ENCODE data around the gene FBXL17. TPM values are rescaled to one million over a fixed set of nuclear protein-coding genes. Genes with fewer than 3 reads are reported as not detected.

The FBXL17 gene
- total RNA-seq, 1 donor from 2014 or later, result 8.2 TPM

DNA sequence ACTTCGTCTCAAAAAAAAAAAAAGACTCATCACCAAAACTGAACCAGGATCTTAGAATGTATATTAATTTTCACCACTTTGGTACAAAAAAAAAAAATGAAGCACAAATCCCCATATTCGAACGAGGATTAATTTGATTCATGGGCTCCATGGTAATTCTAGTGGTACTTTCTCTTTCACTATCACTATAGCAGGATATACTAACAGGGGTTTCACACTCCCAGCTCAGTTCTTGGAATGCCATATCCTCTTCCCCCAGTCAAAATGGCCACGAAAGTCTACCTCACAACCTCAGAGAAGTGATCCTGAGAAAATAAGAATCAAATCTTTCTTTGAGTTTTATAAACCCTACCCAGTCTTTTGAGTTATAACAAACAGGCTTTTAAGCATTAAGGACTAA lies 235.7 kb downstream of the FBXL17 start:
- Mint-ChIP-seq H3K4me1 (ENCODE audit: low read depth) (peaks cover 5% of the 10 kb centered on the region), H3K27me3 (ENCODE audit: insufficient read depth) (no peaks in the 10 kb centered on the region), H3K36me3 (ENCODE audit: low read depth) (no peaks in the 10 kb centered on the region), H3K27ac (no peak overlapping the region), H3K4me3 (no peak overlapping the region), H3K9me3 (no peaks in the 10 kb centered on the region)
- DNase-seq (ENCODE audit: low spot score), result no peak
- intact Hi-C loops (cut with micrococcal nuclease), result loop anchor here (5.0 kb wide), 1 partner anchor 201 kb away; no protein-coding TSS in a partner anchor

DNA sequence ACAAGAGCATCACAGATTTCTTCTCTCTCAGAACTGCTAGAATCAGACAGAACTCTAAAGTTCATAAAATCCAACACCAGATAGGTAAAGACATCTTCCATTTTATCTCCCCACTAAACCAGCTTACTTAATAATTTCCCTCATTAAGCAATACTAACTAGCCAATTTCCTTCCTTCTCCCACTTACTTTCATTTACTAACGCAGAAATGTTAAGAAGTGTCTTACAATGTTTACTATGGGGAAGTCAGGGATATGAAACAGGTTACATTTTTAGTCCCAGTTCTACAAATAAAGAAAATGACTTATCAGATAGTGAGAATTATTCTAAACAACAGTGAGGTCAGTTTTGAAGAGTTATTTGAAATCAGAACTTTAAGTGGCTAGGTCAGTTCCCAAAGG lies 236.5 kb downstream of the FBXL17 start:
- H3K4me3 Mint-ChIP-seq, result no peak overlapping the region
- no peak for DNase-seq (ENCODE audit: low spot score)
- H3K4me1 Mint-ChIP-seq (ENCODE audit: low read depth), result peaks cover 5% of the 10 kb centered on the region
- H3K27me3 Mint-ChIP-seq (ENCODE audit: insufficient read depth), result no peaks in the 10 kb centered on the region
- no peak overlapping the region for H3K27ac Mint-ChIP-seq
- intact Hi-C loops (cut with micrococcal nuclease), result loop anchor here (5.0 kb wide), 1 partner anchor 202 kb away; no protein-coding TSS in a partner anchor
- H3K36me3 Mint-ChIP-seq (ENCODE audit: low read depth), result no peaks in the 10 kb centered on the region
- no peaks in the 10 kb centered on the region for H3K9me3 Mint-ChIP-seq

DNA sequence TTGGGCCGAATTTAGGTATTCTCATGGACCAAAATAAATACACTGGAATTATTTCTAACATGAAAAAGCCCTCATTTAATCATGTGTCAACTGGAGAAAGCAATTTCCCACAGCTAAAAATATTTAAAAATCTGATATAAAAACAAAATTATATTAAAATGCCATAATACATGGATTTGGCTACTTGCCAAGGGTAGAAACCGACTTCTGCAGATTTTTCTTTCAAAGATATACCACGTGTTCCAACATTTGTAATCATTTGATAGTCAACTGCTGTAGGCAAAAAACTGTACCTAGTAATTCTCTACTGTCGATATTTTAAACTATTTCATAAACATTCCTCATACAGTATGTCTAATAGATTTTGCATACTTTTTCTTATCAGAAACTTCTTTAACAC lies 237.6 kb downstream of the FBXL17 start:
- Mint-ChIP-seq H3K4me3 (no peak overlapping the region), H3K4me1 (ENCODE audit: low read depth) (peaks cover 5% of the 10 kb centered on the region), H3K36me3 (ENCODE audit: low read depth) (no peaks in the 10 kb centered on the region), H3K27me3 (ENCODE audit: insufficient read depth) (no peaks in the 10 kb centered on the region), H3K9me3 (no peaks in the 10 kb centered on the region), H3K27ac (no peak overlapping the region)
- intact Hi-C loops (cut with micrococcal nuclease), result no loop called here
- DNase-seq (ENCODE audit: low spot score), result no peak

DNA sequence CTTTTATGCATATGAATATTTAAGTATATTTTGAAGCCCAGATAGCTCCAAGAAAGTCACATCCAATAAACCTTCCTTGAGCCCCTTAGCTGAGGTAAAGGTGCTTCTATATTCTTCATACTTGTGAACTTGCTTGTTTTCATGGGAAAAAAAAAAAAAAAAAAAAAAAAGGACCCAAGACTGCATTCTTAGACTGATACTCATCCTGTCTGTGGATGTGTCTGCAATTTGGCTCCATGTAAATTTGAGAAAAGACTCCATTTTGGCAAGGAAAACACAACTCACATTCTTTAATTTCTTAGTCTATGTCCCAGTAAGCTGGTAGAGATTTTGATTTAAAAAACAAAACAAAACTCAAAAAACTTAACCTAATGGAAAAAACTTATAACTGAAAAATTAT lies 238.3 kb downstream of the FBXL17 start:
- Mint-ChIP-seq H3K4me1 (ENCODE audit: low read depth) (peaks cover 5% of the 10 kb centered on the region), H3K36me3 (ENCODE audit: low read depth) (no peaks in the 10 kb centered on the region), H3K9me3 (no peaks in the 10 kb centered on the region), H3K27me3 (ENCODE audit: insufficient read depth) (no peaks in the 10 kb centered on the region), H3K4me3 (no peak overlapping the region), H3K27ac (no peak overlapping the region)
- intact Hi-C loops (cut with micrococcal nuclease), result no loop called here
- no peak for DNase-seq (ENCODE audit: low spot score)

DNA sequence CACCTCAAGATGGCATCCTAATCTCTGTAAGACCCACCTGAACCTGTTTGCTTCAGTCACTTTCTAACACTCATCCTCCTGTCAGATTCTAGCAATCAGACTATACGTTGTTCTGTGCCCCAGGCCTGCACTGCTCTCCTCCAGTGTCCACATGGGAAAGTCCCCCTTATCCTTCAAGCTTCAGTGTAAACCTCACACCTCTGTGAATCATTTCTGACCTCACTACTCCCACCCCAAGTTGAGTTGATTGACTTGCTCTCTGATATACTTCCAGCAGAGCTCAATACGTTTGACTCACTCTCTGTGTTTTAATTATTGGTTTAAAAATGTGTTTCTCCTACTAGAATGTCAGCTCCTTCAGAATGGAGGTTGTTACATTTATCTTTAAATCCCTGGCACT lies 240.2 kb downstream of the FBXL17 start:
- no peak for DNase-seq (ENCODE audit: low spot score)
- Mint-ChIP-seq H3K9me3 (no peaks in the 10 kb centered on the region), H3K27me3 (ENCODE audit: insufficient read depth) (no peaks in the 10 kb centered on the region), H3K4me3 (no peak overlapping the region), H3K36me3 (ENCODE audit: low read depth) (no peaks in the 10 kb centered on the region), H3K27ac (no peak overlapping the region), H3K4me1 (ENCODE audit: low read depth) (peaks cover 5% of the 10 kb centered on the region)
- intact Hi-C loops (cut with micrococcal nuclease), result no loop called here

DNA sequence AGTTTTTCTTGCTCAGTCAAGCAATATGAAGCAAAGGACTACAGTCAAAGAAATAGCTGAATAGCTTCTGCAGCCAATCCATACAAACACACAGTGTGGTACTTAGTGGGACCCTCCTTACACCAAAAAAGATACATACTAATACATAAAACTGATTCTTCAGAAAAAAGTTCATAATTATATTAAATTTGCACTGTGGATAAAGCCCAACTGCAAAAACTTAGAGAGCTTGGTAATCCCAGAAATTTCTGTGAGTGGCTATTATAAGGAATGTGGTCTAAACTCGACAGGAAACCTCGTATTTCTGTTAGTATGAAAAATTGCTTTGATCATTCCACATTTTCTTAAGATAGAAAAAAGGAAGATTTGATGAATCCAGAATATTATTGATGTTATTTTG lies 245.4 kb downstream of the FBXL17 start:
- H3K4me1 Mint-ChIP-seq (ENCODE audit: low read depth), result no peaks in the 10 kb centered on the region
- no peak overlapping the region for H3K27ac Mint-ChIP-seq
- no peak overlapping the region for H3K4me3 Mint-ChIP-seq

DNA sequence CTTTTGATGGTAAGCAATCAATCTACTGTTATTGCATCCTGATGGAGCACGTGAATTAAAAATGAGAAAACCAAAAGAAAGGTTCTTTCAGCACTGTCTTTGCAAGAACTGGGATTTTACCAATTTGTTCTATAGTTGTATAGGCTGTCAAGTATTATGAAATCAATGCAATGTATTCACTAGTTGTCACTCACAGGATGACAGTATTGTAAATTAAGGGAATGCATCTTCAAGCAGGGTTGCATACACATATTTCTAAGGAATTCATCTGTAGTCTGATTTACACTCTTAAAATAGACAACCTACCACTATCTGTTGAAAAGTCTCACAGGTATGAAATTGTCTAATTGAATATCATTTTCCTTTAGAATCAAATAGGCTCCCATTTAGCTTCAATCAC lies 252.8 kb downstream of the FBXL17 start:
- Mint-ChIP-seq H3K36me3 (ENCODE audit: low read depth) (no peaks in the 10 kb centered on the region), H3K4me3 (no peak overlapping the region), H3K9me3 (no peaks in the 10 kb centered on the region), H3K4me1 (ENCODE audit: low read depth) (no peaks in the 10 kb centered on the region), H3K27ac (no peak overlapping the region), H3K27me3 (ENCODE audit: insufficient read depth) (no peaks in the 10 kb centered on the region)
- intact Hi-C loops (cut with micrococcal nuclease), result no loop called here
- DNase-seq (ENCODE audit: low spot score), result no peak

More for the DNA sequence above, 245.4 kb downstream of the FBXL17 start:
- no peak for DNase-seq (ENCODE audit: low spot score)
- H3K27me3 Mint-ChIP-seq (ENCODE audit: insufficient read depth), result no peaks in the 10 kb centered on the region
- no peaks in the 10 kb centered on the region for H3K9me3 Mint-ChIP-seq
- H3K36me3 Mint-ChIP-seq (ENCODE audit: low read depth), result no peaks in the 10 kb centered on the region
- intact Hi-C loops (cut with micrococcal nuclease), result no loop called here

DNA sequence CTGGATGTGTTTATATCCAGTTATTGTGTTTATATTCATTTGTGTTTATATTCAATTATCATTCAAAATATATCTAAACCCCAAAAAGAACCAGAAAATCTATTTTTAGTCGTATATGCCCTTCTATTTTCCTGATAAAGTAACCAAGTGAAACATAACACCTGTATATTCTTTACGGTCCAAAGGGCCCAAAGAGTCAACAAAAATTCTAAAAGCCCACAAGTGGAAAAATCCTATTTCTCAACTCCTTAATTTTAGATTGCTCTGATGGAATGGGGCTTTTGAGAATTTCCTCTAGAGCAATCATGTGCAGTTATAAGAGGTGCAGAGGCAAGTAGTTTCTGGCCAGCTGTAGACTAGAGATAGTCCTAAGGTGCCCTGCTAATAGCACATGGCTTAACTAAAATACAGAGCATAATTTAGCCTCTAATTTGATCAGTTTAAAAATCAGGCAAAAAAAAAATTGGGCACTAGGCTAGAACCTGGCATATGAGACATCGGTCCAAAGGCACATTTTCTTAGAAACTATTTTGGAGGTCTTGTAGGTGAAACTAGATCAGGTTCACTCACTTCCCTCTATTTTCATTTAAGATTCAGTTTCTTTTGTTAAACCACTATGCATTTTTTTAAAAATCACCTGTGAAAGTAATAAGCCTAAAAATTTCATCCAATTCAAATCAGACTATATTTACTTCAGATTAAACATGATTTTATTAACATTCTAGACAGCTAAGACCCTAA lies 256.0 kb downstream of the FBXL17 start:
- H3K36me3 Mint-ChIP-seq (ENCODE audit: low read depth), result no peaks in the 10 kb centered on the region
- H3K27ac Mint-ChIP-seq, result no peak overlapping the region
- H3K4me1 Mint-ChIP-seq (ENCODE audit: low read depth), result no peaks in the 10 kb centered on the region
- intact Hi-C loops (cut with micrococcal nuclease), result no loop called here
- H3K4me3 Mint-ChIP-seq, result no peak overlapping the region
- no peaks in the 10 kb centered on the region for H3K27me3 Mint-ChIP-seq (ENCODE audit: insufficient read depth)
- H3K9me3 Mint-ChIP-seq, result no peaks in the 10 kb centered on the region
- no peak for DNase-seq (ENCODE audit: low spot score)

DNA sequence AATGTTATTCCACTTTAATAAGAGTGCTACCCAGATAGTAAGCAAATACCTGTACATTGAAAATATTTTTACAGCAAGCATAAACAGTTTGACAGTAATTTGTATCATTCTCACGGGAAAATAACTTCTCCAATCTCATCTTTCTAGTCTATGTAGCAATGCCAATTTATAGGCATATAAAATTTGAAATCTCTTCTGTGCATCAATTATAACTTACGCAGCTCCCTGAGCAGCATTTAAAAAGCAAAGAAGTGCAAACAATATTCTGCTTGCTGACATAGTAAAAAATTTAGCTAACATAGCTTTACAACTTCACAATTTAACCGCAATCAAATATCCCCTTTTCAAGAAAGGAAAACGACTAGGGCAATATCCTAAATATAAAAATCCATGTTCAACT lies 257.3 kb downstream of the FBXL17 start:
- H3K9me3 Mint-ChIP-seq, result no peaks in the 10 kb centered on the region
- intact Hi-C loops (cut with micrococcal nuclease), result no loop called here
- DNase-seq (ENCODE audit: low spot score), result no peak
- no peaks in the 10 kb centered on the region for H3K27me3 Mint-ChIP-seq (ENCODE audit: insufficient read depth)
- no peak overlapping the region for H3K4me3 Mint-ChIP-seq
- H3K4me1 Mint-ChIP-seq (ENCODE audit: low read depth), result no peaks in the 10 kb centered on the region
- H3K27ac Mint-ChIP-seq, result no peak overlapping the region
- no peaks in the 10 kb centered on the region for H3K36me3 Mint-ChIP-seq (ENCODE audit: low read depth)

DNA sequence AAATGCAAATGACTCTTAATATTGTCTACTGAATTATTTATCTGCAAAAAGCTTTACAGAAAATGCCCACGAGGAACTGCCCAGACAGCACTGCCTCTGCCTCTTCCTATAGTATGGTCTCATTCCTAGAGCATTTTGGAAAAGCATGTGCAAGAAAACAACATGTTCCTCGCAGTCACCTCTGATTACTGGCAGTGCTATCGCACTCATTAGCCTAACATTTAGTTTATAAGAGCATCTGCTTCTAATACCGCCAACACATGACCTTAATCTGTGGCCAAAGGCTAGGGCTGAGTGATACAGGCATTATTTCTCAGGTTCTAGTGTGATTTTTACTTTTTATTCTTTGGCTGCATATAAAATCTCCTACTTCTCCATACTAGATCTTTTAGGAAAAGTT lies 259.2 kb downstream of the FBXL17 start:
- H3K36me3 Mint-ChIP-seq (ENCODE audit: low read depth), result no peaks in the 10 kb centered on the region
- no peaks in the 10 kb centered on the region for H3K4me1 Mint-ChIP-seq (ENCODE audit: low read depth)
- no peak for DNase-seq (ENCODE audit: low spot score)
- no peaks in the 10 kb centered on the region for H3K27me3 Mint-ChIP-seq (ENCODE audit: insufficient read depth)
- no peak overlapping the region for H3K4me3 Mint-ChIP-seq
- intact Hi-C loops (cut with micrococcal nuclease), result no loop called here
- no peak overlapping the region for H3K27ac Mint-ChIP-seq
- no peaks in the 10 kb centered on the region for H3K9me3 Mint-ChIP-seq

DNA sequence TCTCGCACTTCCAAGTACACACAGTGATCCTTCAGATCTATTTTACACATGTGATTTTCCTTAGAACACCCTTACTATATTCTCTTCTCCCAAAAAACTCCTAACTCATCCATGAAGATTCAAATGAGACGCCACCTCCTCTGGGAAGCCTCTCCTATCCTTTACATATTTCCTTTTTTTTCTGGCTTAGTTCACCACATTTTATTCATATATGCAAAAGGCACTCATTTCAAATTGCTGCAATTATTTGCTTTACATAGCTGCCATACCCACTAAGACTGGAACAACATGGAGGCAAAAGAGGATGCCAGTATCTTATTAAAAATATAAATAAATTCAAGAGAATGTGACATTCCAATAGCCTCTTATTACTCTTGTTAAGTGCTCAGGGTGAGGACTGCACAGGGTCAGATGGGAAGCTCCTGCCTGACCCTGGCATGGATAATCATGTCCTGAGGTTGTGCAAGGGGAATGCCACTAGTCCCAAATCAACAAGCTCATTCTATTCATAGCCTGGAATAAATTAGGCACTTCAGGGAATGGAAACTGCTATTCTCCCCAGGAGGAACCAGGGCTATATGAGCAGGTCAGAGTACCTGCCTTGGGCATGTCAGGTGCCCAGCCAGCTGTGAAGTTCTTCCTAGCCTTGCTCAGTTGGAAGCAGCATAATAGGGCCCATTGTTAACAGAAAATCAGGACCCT lies 262.9 kb downstream of the FBXL17 start:
- Mint-ChIP-seq H3K4me3 (no peak overlapping the region), H3K27me3 (ENCODE audit: insufficient read depth) (no peaks in the 10 kb centered on the region), H3K9me3 (no peaks in the 10 kb centered on the region), H3K4me1 (ENCODE audit: low read depth) (no peaks in the 10 kb centered on the region), H3K36me3 (ENCODE audit: low read depth) (no peaks in the 10 kb centered on the region), H3K27ac (no peak overlapping the region)
- intact Hi-C loops (cut with micrococcal nuclease), result no loop called here
- DNase-seq (ENCODE audit: low spot score), result no peak

DNA sequence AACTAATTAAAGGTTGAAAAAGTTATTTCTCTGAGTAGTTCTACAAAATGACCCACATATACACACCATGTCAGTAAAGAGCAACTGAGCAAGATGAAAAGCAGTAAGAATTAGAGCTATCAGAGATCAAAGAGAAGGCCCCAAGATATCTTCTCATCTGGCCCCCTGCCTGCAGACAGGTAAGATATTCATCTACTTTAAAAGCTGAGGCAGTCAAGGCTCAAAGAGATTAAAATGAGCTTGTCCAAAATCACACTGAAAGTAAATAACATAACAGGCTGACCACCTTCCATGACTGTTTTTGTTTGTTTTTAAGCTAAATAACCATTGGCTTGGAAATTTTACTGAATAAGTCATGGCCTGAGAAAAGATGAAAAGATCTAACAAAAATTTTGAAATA lies 266.2 kb downstream of the FBXL17 start:
- H3K27me3 Mint-ChIP-seq (ENCODE audit: insufficient read depth), result no peaks in the 10 kb centered on the region

DNA sequence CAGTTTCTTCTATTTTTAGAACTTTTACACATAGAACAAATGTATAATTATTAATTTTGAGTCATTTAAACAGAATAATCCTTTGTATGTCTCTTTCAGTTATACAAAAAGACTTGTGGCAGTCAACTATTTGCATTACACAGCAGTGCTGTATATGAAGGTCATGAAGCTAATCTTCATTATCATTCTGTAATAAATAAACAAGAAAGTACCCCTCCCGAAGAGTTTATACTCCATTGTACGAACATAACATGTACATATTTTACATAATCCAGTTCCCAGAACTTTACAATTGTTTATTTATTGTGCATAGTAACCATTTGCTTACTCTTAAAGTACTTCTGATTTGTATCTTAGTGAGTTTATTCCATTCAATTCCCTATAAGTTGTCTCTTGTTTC lies 267.9 kb downstream of the FBXL17 start:
- no peak overlapping the region for H3K4me3 Mint-ChIP-seq
- H3K27me3 Mint-ChIP-seq (ENCODE audit: insufficient read depth), result no peaks in the 10 kb centered on the region
- H3K4me1 Mint-ChIP-seq (ENCODE audit: low read depth), result no peaks in the 10 kb centered on the region
- no peak overlapping the region for H3K27ac Mint-ChIP-seq
- no peaks in the 10 kb centered on the region for H3K36me3 Mint-ChIP-seq (ENCODE audit: low read depth)
- no peak for DNase-seq (ENCODE audit: low spot score)
- H3K9me3 Mint-ChIP-seq, result no peaks in the 10 kb centered on the region
- intact Hi-C loops (cut with micrococcal nuclease), result no loop called here

More for the DNA sequence above, 266.2 kb downstream of the FBXL17 start:
- H3K36me3 Mint-ChIP-seq (ENCODE audit: low read depth), result no peaks in the 10 kb centered on the region
- H3K27ac Mint-ChIP-seq, result no peak overlapping the region
- no peaks in the 10 kb centered on the region for H3K9me3 Mint-ChIP-seq
- H3K4me3 Mint-ChIP-seq, result no peak overlapping the region
- H3K4me1 Mint-ChIP-seq (ENCODE audit: low read depth), result no peaks in the 10 kb centered on the region
- DNase-seq (ENCODE audit: low spot score), result no peak
- intact Hi-C loops (cut with micrococcal nuclease), result no loop called here
